Activated CD4-positive, alpha-beta T cell treated with anti-CD3 and anti-CD28 coated beads for 48 hours (primary cell): ENCODE data around the gene TCHHL1.
"Not testable (repeated sequence)": the region's sequence is repeated elsewhere in the genome, so short reads cannot be mapped to it uniquely, and the experiment has no call there.

Experiments
- DNase-seq: peaks from one replicate; pipeline ENCODE4 v3.0.0-alpha.2; 2020

Gene TCHHL1

GRCh38 chr1:152084853-152085252 lies 4.0 kb downstream of the TCHHL1 start:
- DNase-seq, result no peak

DNA sequence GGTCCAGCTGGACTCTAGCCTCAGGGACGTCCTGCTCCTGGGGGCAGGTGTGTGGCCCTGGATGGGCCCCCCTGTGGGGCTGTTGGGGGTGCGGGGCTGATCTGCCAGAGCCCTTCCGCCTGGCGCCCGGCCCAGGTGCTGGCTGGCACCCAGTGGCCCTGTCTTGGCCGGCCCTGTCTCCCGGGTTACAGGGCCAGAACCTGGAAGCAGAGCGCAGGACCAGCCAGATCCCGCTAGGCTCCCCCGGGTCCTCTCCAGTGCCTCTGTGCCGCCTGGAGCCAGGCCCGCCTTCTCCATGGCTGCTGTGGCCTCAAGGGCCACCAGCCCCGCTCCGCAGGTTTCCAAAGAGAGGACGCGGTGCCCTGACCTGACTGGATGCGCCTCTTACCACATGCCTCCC lies 7.8 kb downstream of the TCHHL1 start:
- not testable (repeated sequence) for DNase-seq

- DNase-seq, result not testable (repeated sequence)
These were observed 8.4 kb downstream of the TCHHL1 start for GRCh38 chr1:152080494-152080893.

DNA sequence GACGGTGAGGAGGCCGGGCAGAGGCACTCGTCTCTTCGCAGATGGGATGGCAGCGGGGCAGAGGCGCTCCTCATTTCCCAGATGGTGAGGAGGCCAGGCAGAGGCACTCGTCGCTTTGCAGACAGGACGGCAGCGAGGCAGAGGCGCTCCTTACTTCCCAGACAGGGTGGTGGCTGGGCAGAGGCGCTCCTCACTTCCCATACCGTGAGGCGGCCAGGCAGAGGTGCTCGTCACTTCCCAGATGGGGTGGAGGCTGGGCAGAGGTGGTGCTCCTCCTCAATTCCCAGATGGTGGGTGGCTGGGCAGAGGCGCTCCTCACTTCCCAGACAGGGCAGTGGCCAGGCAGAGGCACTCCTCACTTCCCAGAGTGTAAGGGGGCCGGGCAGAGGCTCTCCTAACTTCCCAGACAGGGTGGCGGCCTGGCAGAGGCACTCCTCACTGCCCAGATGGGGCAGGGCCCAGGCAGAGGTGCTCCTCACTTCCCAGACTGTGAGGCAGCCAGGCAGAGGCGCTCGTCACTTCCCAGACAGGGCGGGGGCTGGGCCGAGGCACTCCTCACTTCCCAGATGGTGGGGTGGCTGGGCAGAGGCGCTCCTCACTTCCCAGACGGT lies 9.9 kb downstream of the TCHHL1 start:
- no peak for DNase-seq

DNA sequence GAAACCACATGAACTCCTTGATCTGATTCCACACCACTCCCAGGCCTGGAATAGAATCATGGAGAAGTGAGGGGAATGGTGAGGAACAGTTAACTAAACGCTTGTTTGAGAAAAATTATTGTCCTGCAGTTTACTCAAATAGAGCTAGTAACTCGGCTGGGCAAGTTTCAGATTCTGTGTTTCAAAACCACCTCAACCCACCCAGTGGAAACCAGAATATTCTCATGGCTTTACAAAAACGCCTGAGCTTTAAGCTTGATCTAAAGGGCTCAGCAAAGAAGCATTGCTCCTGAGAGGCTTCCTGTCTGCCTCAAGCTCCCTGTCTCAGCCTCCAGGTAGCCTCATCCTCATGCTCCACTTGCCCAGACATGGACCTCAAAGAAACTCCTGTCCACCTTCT lies 16.6 kb downstream of the TCHHL1 start:
- DNase-seq, result no peak

DNA sequence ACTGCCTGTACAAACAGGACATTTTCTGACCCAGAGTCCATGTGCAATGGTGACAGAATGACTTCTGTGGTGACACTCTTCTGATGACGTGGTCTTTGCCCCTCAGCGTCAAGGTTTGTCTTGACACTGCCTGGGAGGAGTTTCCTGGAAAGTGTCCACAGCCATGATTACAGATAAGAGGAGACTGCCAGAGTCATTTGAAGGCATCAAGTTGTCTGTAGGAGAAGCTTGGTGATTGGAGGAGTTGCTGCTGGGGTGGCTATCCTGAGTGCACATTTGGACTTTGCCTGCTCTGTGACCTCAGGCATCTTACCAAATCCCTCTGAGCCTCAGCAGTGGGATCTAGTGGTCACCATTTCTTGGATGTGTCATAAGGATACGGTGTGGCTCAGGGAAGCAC lies 17.7 kb downstream of the TCHHL1 start:
- no peak for DNase-seq

GRCh38 chr1:152067929-152068328 lies 20.9 kb downstream of the TCHHL1 start:
- DNase-seq, result no peak

- no peak for DNase-seq
These were observed 21.7 kb downstream of the TCHHL1 start for GRCh38 chr1:152067150-152067549.

- DNase-seq, result no peak
These were observed 26.9 kb downstream of the TCHHL1 start for GRCh38 chr1:152061952-152062351.

DNA sequence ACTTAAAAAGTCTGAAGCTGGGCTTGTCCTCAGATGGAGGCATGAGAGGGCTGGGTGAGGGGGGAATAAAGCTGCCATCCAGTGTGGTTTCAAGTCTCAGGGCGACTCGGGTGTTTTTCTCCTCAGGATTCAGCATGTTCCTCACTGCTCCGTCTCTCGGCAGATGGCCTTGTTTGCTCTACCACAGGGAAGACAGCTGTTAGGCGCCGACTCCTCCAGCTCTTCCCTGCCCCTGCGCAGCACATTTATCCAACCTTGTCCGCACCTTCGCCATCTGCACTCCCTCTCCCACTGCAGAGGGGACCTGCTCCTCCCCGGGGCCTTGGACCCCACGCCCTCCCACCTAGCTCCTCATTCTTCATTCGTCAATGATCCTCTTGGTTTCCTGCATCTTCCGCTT lies 35.5 kb downstream of the TCHHL1 start:
- DNase-seq, result no peak

- peak; percentile 91 for DNase-seq
These were observed 36.3 kb downstream of the TCHHL1 start for GRCh38 chr1:152052606-152053005.

GRCh38 chr1:152050886-152051675 lies 37.8 kb downstream of the TCHHL1 start:
- DNase-seq, result no peak

DNA sequence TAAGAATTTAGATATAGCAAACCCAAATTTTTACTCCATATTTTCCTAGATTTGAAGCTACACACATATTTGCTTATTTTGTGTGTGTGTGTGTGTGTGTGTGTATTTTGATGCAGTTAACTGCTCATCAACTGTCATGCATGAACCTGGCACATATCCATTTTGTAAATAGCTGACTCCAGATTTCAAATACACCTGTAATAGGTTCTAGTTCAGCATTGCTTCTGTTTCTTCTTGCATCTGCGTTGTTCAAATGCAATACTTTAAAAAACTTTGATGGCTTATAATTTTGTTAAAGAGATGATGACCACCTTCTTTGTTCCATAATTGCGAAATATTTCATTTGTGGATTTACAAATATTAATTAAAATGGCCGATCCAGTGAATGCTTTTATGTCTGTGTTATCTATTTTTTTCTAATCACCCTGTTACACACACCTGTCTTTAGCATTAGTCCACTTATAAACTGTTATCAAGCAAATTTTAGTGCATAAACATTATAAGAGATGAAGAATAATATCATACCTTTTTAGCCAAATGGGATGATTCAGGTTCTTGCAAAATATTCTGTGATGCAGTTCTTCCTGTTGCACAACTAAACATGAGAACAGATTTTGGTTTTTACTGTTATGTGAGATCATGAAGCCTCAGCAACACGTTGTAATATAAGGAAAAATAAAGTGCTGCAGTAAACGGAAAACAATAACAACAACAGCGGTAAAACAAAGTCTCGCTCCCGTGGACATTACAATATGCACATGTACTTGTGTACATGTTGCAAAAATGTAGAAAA lies 39.4 kb downstream of the TCHHL1 start:
- no peak for DNase-seq

GRCh38 chr1:152048416-152049009 lies 40.4 kb downstream of the TCHHL1 start:
- DNase-seq, result peak; percentile 75

GRCh38 chr1:152047730-152048415 lies 41.0 kb downstream of the TCHHL1 start:
- peak; percentile 92 for DNase-seq

DNA sequence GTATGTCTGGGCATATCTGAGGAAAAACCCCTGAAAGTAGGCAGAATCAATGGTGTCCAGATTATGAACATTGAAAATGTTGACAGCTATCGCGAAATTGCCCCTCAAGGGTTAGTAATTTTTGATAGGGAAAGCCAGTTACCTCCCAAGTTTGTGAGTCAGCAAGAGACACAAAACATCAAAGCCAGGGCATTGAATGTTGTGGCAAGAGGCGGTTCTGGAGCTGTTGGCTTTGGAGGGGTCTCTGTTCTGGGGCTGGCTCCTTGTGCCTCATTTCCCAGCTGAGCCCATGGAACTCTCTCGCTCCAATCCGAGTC lies 41.5 kb downstream of the TCHHL1 start:
- no peak for DNase-seq

- DNase-seq, result no peak
These were observed 44.5 kb downstream of the TCHHL1 start for GRCh38 chr1:152044386-152044785.

DNA sequence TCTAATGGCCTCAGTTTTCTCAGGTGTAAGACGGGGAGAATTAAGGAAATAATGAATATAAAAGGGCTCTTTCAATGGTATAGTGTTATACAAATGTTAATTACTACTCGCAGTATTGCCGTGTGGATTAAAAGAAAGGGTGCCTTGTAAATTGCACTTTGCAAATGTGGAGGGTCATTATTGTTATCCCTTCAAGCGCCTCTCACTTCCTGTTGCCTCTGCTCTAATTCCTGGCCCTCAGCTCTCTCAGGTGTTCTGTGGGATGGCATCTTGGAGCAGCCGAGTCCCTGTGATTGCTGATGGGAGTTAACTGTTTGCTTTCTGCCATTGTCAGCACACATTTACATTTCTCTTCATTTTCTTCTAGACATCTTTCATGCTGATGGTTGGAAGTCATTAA lies 45.0 kb downstream of the TCHHL1 start:
- DNase-seq, result no peak

GRCh38 chr1:152042030-152042429 lies 46.8 kb downstream of the TCHHL1 start:
- DNase-seq, result no peak

GRCh38 chr1:152039886-152040285 lies 49.0 kb downstream of the TCHHL1 start:
- no peak for DNase-seq

DNA sequence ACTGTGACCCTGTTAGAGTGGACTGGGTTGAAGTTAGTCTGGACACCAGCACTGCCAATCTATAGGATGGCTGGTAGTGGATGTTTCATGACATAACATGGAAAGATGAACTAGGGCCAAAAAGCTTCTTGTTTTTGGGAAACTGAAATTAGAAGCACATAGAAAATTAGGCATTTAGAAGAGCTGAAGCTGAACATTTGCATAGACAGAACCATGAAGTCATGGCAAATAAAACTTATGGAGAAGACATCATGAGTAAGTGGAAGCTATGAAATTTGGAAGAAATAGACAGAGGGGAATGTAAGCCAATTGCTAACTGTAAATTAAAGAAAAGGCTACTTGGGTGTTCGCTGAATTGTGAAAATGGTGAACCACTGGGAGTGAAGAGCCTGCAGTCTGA lies 49.4 kb downstream of the TCHHL1 start:
- no peak for DNase-seq

GRCh38 chr1:152038871-152039270 lies 50.0 kb downstream of the TCHHL1 start:
- DNase-seq, result no peak
